HepG2 (cell line): ENCODE results near the gene RHBDD1. TPM values are rescaled to one million over a fixed set of nuclear protein-coding genes. Genes with fewer than 3 reads are reported as not detected.

Source experiments
- CEBPG ChIP-seq: IDR thresholded peaks from 2 replicates; pipeline ENCODE4 v1.6.1; 2016
- CENPT ChIP-seq: sonication (generic); formaldehyde crosslinking; IDR thresholded peaks from 2 replicates; pipeline ENCODE4 v1.8.0; 2022; ENCODE audit warnings: low read depth, mild to moderate bottlenecking, moderate library complexity, missing genetic modification reagents
- HES4 ChIP-seq: sonication (generic); formaldehyde crosslinking; IDR thresholded peaks from 2 replicates; pipeline ENCODE4 v1.9.0; 2021; ENCODE audit warnings: mild to moderate bottlenecking, missing genetic modification reagents, borderline replicate concordance
- HMG20B ChIP-seq: conservative IDR thresholded peaks from 2 replicates; pipeline ENCODE4 v1.6.1; 2016; ENCODE audit warnings: missing genetic modification reagents, missing compliant biosample characterization
- MED13 ChIP-seq: sonication (generic); formaldehyde crosslinking; IDR thresholded peaks from 2 replicates; pipeline ENCODE4 v1.5.0; 2020; ENCODE audit warnings: missing genetic modification reagents
- MYNN ChIP-seq: sonication (generic); formaldehyde crosslinking; IDR thresholded peaks from 2 replicates; pipeline ENCODE4 v1.4.0; 2020; ENCODE audit warnings: mild to moderate bottlenecking, low read depth, missing genetic modification reagents
- NFATC3 ChIP-seq: sonication (generic); formaldehyde crosslinking; IDR thresholded peaks from 2 replicates; pipeline ENCODE4 v1.5.1; 2020; ENCODE audit warnings: mild to moderate bottlenecking, missing genetic modification reagents
- NR2F6 ChIP-seq, 2 experiments: IDR thresholded peaks; 2 replicates each; pipeline ENCODE4 v1.6.1; 2016; ENCODE audit warnings: antibody characterized with exemption in 1 of 2, mild to moderate bottlenecking in 1 of 2
- POLR2G ChIP-seq: fragments of 200-400 bp; formaldehyde crosslinking; IDR thresholded peaks from 2 replicates; pipeline ENCODE4 v1.6.1; 2018; ENCODE audit warnings: mild to moderate bottlenecking, low read depth, low read length, moderate library complexity
- REPIN1 ChIP-seq: sonication (generic); formaldehyde crosslinking; IDR thresholded peaks from 2 replicates; pipeline ENCODE4 v1.8.0; 2022; ENCODE audit warnings: missing genetic modification reagents, low read depth, mild to moderate bottlenecking, borderline replicate concordance
- SMARCE1 ChIP-seq: fragments of 450-650 bp; IDR thresholded peaks from 2 replicates; pipeline ENCODE4 v1.6.1; 2017; ENCODE audit warnings: borderline replicate concordance
- SSRP1 ChIP-seq: IDR thresholded peaks from 2 replicates; pipeline ENCODE4 v1.6.1; 2016; ENCODE audit warnings: control low read depth
- ZNF331 ChIP-seq: sonication (generic); formaldehyde crosslinking; IDR thresholded peaks from 2 replicates; pipeline ENCODE4 v1.4.0; 2020; ENCODE audit warnings: missing genetic modification reagents
- ZNF557 ChIP-seq: sonication (generic); formaldehyde crosslinking; IDR thresholded peaks from 2 replicates; pipeline ENCODE4 v1.4.0; 2020; ENCODE audit warnings: missing genetic modification reagents
- ZNF660 ChIP-seq: sonication (generic); formaldehyde crosslinking; IDR thresholded peaks from 2 replicates; pipeline ENCODE4 v1.5.1; 2020; ENCODE audit warnings: mild to moderate bottlenecking, low read depth, missing genetic modification reagents, borderline replicate concordance
- ZNF841 ChIP-seq: sonication (generic); formaldehyde crosslinking; IDR thresholded peaks from 2 replicates; pipeline ENCODE4 v1.8.1; 2023; ENCODE audit warnings: missing genetic modification reagents, borderline replicate concordance
- ZSCAN21 ChIP-seq: sonication (generic); formaldehyde crosslinking; IDR thresholded peaks from 2 replicates; pipeline ENCODE4 v1.8.0; 2022; ENCODE audit warnings: mild to moderate bottlenecking, missing genetic modification reagents, moderate library complexity, borderline replicate concordance
- polyA plus RNA-seq, 8 experiments: library from polyadenylated mRNA; depleted of rRNA in 3 of 8; stranded (reverse) in 7 of 8; unstranded in 1 of 8; fragments of >200 nt; fragmentation: Illumina TruSeq in 4 of 8; extraction: Trizol in 4 of 8; gene quantifications; 2 replicates each; pipeline versions ENCODE4 v1.2.1 to v1.2.3, GENCODE V29; 2011 to 2016; ENCODE audit warnings: low read depth in 4 of 8, missing spikeins in 1 of 8, mixed read lengths in 1 of 8; ENCODE audit not compliant: insufficient read depth in 1 of 8
- total RNA-seq, 5 experiments: library from RNA; depleted of rRNA; stranded (reverse); fragments of >200 nt; fragmentation: Illumina TruSeq; extraction: Trizol; gene quantifications; 2 replicates each; pipeline ENCODE4 v1.2.3, GENCODE V29; 2016; ENCODE audit warnings: low read depth in 1 of 5
- TF ChIP-seq, protein P1 (sequence below): sonication (generic); formaldehyde crosslinking; IDR thresholded peaks from 2 replicates; pipeline ENCODE4 v1.4.0; 2020; ENCODE audit warnings: missing genetic modification reagents
- TF ChIP-seq, protein P2 (sequence below): sonication (generic); formaldehyde crosslinking; IDR thresholded peaks from 2 replicates; pipeline ENCODE4 v1.4.0; 2020; ENCODE audit warnings: mild to moderate bottlenecking, missing genetic modification reagents
- TF ChIP-seq, protein P3 (sequence below): sonication (generic); formaldehyde crosslinking; IDR thresholded peaks from 2 replicates; pipeline ENCODE4 v1.5.0; 2020; ENCODE audit warnings: mild to moderate bottlenecking, missing genetic modification reagents, borderline replicate concordance
- TF ChIP-seq, protein P4 (sequence below): sonication (generic); formaldehyde crosslinking; IDR thresholded peaks from 2 replicates; pipeline ENCODE4 v1.4.0; 2020; ENCODE audit warnings: missing genetic modification reagents
- TF ChIP-seq, protein P5 (sequence below): sonication (generic); formaldehyde crosslinking; IDR thresholded peaks from 2 replicates; pipeline ENCODE4 v1.4.0; 2020; ENCODE audit warnings: mild to moderate bottlenecking, missing genetic modification reagents, borderline replicate concordance

RHBDD1 gene
- total and polyA plus RNA-seq, 2 of the 13 experiments (the other 11 are each of a cell fraction or from before 2014, with no cell fraction given): 8.2 to 9.5 TPM

DNA sequence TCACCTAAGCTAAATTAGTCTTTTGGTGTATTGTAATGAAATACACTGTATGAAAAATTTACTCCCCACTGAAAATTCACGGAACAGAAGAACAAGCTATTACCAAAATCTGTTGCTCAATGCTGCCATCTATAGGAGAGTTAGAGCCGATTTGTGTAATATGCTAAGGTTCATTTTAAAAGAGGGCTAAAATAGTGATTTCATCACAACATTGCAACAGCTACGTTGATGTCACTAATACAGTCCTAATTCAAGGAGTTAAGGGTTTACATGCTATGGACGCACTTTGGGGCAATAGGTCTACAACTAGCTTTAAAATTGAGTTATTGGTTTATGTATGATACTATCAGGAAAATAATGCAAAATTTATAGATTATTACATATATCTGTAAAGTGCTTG lies 33.3 kb upstream of the RHBDD1 start (continued):
- TF ChIP-seq, protein P1, sequence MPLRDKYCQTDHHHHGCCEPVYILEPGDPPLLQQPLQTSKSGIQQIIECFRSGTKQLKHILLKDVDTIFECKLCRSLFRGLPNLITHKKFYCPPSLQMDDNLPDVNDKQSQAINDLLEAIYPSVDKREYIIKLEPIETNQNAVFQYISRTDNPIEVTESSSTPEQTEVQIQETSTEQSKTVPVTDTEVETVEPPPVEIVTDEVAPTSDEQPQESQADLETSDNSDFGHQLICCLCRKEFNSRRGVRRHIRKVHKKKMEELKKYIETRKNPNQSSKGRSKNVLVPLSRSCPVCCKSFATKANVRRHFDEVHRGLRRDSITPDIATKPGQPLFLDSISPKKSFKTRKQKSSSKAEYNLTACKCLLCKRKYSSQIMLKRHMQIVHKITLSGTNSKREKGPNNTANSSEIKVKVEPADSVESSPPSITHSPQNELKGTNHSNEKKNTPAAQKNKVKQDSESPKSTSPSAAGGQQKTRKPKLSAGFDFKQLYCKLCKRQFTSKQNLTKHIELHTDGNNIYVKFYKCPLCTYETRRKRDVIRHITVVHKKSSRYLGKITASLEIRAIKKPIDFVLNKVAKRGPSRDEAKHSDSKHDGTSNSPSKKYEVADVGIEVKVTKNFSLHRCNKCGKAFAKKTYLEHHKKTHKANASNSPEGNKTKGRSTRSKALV: no peak
- TF ChIP-seq HES4 (no peak), ZNF331 (peak; percentile 66; the same call in 1 of the 2 replicates), NFATC3 (CRISPR knock-in tag) (no peak), ZNF557 (CRISPR knock-in tag) (no peak), SMARCE1 (no peak), SSRP1 (no peak), POLR2G (no peak), MED13 (CRISPR knock-in tag) (no peak), ZNF660 (no peak), CENPT (no peak), CEBPG (peak; percentile 89), REPIN1 (CRISPR knock-in tag) (no peak), ZSCAN21 (no peak), MYNN (CRISPR knock-in tag) (no peak), ZNF841 (CRISPR knock-in tag) (no peak), NR2F6 (IDR thresholded peaks at IDR 0.05) (no peak), NR2F6 (CRISPR knock-in tag; IDR thresholded peaks at IDR 0.05) (no peak), HMG20B (CRISPR knock-in tag) (no peak)
- TF ChIP-seq, protein P2, sequence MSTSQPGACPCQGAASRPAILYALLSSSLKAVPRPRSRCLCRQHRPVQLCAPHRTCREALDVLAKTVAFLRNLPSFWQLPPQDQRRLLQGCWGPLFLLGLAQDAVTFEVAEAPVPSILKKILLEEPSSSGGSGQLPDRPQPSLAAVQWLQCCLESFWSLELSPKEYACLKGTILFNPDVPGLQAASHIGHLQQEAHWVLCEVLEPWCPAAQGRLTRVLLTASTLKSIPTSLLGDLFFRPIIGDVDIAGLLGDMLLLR: no peak
- TF ChIP-seq, protein P3, sequence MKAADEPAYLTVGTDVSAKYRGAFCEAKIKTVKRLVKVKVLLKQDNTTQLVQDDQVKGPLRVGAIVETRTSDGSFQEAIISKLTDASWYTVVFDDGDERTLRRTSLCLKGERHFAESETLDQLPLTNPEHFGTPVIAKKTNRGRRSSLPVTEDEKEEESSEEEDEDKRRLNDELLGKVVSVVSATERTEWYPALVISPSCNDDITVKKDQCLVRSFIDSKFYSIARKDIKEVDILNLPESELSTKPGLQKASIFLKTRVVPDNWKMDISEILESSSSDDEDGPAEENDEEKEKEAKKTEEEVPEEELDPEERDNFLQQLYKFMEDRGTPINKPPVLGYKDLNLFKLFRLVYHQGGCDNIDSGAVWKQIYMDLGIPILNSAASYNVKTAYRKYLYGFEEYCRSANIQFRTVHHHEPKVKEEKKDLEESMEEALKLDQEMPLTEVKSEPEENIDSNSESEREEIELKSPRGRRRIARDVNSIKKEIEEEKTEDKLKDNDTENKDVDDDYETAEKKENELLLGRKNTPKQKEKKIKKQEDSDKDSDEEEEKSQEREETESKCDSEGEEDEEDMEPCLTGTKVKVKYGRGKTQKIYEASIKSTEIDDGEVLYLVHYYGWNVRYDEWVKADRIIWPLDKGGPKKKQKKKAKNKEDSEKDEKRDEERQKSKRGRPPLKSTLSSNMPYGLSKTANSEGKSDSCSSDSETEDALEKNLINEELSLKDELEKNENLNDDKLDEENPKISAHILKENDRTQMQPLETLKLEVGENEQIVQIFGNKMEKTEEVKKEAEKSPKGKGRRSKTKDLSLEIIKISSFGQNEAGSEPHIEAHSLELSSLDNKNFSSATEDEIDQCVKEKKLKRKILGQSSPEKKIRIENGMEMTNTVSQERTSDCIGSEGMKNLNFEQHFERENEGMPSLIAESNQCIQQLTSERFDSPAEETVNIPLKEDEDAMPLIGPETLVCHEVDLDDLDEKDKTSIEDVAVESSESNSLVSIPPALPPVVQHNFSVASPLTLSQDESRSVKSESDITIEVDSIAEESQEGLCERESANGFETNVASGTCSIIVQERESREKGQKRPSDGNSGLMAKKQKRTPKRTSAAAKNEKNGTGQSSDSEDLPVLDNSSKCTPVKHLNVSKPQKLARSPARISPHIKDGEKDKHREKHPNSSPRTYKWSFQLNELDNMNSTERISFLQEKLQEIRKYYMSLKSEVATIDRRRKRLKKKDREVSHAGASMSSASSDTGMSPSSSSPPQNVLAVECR (CRISPR knock-in tag): no peak
- TF ChIP-seq, protein P4, sequence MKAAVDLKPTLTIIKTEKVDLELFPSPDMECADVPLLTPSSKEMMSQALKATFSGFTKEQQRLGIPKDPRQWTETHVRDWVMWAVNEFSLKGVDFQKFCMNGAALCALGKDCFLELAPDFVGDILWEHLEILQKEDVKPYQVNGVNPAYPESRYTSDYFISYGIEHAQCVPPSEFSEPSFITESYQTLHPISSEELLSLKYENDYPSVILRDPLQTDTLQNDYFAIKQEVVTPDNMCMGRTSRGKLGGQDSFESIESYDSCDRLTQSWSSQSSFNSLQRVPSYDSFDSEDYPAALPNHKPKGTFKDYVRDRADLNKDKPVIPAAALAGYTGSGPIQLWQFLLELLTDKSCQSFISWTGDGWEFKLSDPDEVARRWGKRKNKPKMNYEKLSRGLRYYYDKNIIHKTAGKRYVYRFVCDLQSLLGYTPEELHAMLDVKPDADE (CRISPR knock-in tag): no peak
- TF ChIP-seq, protein P5, sequence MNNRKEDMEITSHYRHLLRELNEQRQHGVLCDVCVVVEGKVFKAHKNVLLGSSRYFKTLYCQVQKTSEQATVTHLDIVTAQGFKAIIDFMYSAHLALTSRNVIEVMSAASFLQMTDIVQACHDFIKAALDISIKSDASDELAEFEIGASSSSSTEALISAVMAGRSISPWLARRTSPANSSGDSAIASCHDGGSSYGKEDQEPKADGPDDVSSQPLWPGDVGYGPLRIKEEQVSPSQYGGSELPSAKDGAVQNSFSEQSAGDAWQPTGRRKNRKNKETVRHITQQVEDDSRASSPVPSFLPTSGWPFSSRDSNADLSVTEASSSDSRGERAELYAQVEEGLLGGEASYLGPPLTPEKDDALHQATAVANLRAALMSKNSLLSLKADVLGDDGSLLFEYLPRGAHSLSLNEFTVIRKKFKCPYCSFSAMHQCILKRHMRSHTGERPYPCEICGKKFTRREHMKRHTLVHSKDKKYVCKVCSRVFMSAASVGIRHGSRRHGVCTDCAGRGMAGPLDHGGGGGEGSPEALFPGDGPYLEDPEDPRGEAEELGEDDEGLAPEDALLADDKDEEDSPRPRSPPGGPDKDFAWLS (CRISPR knock-in tag): no peak
